ENCODE results near the gene CIAO2B.
"Not testable (repeated sequence)": the region's sequence is repeated elsewhere in the genome, so short reads cannot be mapped to it uniquely, and the experiment has no call there.

CIAO2B gene

GRCh38 chr16:66934138-66934838 lies at the start of gene CIAO2B:
TSS of gene CIAO2B (minus strand) at chr16:66934402. CDS start at chr16:66934364, 38 bp downstream.
- peak; percentile 90 to 92 for DNase-seq

DNA sequence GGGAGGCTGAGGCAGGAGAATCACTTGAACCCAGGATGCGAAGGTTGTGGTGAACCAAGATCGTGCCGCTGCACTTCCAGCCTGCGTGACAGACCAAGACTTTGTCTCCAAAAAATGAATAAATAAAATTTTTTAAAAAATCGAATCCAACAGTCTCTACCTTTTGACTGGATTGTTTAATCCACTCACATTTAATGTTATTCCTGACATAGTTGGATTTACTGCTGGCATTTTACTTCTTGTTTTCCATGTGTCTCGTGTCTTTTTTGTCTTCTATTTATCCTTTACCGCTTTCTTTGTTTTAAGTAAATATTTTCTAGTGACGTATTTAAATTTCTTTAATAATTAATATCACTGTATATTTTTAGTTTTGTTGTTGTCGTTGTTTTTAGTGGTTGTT lies 48.8 kb upstream of the CIAO2B start:
- DNase-seq: no peak

GRCh38 chr16:66979011-66979717 lies 45.0 kb upstream of the CIAO2B start:
- no peak for DNase-seq

DNA sequence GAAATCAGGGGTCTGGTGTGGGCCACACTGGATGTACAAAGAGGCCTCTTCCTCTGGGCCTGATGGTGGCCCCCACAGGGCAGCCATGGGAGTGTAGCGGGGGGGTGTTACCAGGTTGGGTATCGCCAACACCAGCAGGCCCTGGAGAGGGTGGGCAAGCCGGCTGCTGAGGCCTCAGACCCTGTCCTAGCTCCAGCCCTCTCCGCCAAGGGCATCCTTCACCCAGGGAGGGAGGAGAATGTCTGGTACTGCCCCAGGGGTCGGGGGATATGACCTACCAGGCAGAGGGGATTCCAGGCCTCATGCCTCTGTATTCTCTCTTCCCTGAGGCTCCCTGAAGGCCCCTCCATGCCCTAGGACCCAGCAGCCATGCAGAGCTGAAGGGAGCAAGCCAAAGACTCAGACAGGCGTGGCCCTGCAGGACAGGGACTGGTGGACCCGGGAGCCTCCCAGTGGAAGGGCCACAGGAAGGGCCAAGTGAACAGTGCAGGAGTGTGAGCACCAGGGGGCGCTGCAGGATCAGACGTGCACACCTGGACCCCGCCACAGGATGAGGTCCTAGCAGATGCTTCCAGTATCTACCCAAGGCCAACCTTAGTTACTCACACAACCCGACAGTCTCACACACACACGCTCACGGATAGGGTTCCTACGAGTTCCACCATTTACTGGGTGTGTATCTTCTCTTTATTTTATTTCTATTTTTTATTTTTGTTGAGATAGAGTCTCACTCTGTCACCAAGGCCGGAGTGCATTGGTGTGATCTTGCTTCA lies 43.3 kb upstream of the CIAO2B start:
- peak; percentile 97 for DNase-seq

GRCh38 chr16:66976746-66977145 lies 42.5 kb upstream of the CIAO2B start:
- no peak for DNase-seq

DNA sequence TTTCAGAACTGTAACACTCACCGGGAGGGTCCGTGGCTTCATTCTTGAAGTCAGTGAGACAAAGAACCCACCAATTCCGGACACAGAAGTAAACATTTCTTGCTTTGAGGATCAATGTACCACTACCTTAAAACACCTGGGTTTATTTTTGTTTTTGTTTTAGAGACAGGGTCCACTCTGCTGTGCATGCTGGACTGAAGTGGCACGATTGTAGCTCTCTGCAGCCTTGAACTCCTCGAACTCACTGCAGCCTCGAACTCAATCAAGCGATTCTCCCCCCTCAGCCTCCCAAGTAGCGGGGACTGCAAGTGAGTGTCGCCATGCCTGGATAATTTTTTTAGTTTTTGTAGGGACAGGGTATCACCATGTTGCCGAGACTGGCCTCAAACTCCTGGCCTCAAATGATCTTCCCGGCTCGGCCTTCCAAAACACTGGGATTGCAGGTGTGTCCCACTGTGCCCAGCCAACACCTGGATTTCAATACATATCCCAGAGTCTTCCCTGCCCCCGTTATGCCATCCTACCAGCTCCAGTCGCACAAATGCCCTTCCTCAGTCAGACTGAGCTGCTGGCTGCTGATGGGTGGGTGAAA lies 41.2 kb upstream of the CIAO2B start:
- DNase-seq: no peak

DNA sequence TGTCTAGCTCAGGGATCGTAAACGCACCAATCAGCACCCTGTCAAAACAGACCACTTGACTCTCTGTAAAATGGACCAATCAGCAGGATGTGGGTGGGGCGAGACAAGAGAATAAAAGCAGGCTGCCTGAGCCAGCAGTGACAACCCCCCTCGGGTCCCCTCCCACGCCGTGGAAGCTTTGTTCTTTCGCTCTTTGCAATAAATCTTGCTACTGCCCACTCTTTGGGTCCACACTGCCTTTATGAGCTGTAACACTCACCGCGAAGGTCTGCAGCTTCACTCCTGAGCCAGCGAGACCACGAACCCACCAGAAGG lies 40.7 kb upstream of the CIAO2B start:
- DNase-seq: peak; percentile 67 to 74

DNA sequence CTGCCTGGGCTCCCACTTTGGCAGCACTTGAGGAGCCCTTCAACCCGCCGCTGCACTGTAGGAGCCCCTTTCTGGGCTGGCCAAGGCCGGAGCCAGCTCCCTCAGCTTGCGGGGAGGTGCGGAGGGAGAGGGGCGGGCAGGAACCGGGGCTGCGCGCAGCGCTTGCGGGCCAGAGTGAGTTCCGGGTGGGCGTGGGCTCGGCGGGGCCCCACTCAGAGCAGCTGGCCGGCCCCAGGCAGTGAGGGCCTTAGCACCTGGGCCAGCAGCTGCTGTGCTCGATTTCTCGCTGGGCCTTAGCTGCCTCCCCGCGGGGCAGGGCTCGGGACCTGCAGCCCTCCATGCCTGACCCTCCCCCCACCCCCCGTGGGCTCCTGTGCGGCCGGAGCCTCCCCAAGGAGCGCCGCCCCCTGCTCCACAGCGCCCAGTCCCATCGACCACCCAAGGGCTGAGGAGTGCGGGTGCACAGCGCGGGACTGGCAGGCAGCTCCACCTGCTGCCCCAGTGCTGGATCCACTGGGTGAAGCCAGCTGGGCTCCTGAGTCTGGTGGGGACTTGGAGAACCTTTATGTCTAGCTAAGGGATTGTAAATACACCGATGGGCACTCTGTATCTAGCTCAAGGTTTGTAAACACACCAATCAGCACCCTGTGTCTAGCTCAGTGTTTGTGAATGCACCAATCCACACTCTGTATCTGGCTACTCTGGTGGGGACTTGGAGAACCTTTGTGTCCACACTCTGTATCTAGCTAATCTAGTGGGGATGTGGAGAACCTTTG lies 40.1 kb upstream of the CIAO2B start:
- not testable (repeated sequence) for DNase-seq

- DNase-seq: no peak
Measured at GRCh38 chr16:66973716-66974115, 39.5 kb upstream of the CIAO2B start.

DNA sequence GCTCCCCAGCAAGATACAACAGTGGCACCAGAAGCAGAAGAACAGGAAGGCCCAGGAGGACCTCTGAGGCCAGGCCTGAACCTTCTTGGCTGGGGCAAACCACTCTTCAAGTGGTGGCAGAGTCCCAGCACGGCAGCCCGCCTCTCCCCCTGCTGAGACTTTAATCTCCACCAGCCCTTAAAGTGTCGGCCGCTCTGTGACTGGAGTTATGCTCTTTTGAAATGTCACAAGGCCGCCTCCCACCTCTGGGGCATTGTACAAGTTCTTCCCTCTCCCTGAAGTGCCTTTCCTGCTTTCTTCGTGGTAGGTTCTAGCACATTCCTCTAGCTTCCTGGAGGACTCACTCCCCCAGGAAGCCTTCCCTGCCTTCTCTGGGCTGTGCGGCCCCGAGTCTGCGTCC lies 38.8 kb upstream of the CIAO2B start:
- no peak for DNase-seq

DNA sequence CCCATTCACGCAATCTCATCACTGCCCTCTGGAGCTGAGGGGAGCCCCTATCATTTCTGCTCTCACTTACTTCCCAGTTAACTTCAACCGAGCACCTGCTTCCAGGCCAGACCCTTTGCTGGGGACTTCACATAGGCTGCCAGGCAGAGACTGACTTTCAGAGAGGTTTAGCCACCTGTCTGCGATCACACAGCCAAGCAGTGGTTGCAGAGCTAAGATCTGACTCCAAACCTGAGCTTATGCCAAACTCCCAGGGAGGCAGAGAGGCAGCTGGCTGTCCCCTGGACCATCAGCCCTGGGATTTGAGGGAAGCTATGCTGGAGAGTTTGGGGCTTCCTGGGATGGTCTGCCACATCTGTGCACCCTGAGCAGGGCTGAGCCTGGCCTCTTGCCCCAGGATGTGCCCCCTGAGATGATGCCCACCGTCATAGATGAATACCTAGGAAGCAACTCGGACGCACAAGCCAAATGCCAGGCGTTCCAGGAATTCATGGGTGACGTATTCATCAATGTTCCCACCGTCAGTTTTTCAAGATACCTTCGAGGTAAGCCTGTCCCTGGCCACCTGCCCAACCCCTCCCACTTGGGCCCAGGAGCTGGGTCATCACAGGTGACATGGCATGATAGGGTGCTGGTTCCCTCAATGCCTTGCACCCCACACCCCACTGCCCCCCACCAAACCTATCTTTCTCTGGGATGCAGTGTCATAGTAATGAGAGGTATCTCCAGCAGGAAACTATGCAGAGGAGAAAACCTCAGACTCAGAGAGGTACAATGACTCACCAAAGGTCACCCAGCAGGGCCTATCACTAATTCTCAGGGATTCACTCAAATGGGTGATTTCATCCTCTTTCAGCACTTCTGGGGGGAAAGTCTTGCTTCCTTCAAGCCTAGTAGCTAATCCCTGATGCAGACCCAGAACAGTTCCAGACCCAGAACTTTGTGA lies 36.8 kb upstream of the CIAO2B start:
- no peak for DNase-seq

DNA sequence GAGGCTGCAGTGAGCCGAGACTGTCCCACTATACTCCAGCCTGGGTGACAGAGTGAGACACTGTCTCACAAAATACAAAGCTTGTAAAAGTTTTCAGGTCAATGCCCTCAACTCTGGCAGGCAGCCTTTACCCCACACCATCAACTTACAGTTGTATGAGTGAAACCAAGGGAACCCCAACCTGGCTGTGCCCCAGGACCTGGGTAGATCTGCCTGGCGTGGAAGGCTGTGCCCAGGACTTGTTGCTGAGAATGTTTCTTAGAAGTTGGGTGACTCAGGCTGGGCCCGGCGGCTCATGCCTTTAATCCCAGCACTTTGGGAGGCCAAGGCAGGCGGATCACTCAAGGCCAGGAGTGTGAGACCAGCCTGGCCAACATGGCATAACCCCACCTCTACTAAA lies 34.6 kb upstream of the CIAO2B start:
- no peak for DNase-seq

DNA sequence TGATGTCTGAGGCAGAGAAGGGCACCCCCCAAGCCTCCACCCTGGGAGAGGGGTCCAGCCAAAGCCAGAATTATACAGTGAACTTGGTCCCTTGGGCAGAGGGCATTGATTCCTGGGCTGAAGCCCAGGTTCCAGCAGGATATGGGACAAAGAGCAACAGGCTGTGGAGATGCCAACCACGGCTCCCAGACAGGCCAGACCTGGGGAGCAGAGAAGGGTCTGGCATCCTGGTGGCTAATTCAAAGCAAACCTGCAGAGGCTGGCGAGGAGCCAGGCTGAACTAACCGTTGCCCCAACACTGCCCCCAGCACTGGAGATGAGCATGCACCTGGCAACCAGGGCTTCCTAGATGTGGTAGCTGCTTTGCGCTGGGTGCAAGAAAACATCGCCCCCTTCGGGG lies 29.8 kb upstream of the CIAO2B start:
- DNase-seq: no peak

- DNase-seq: no peak
Measured at GRCh38 chr16:66961914-66962313, 27.7 kb upstream of the CIAO2B start.

- peak; percentile 75 to 81 for DNase-seq
Measured at GRCh38 chr16:66961065-66961744, 27.0 kb upstream of the CIAO2B start, which contains the start of gene CES3. TSS of gene CES3 (plus strand) at chr16:66961266. CDS start at chr16:66961308, 42 bp downstream.

- DNase-seq: no peak
Measured at GRCh38 chr16:66960270-66960669, 26.1 kb upstream of the CIAO2B start.

- no peak for DNase-seq
Measured at GRCh38 chr16:66959704-66960161, 25.5 kb upstream of the CIAO2B start.

DNA sequence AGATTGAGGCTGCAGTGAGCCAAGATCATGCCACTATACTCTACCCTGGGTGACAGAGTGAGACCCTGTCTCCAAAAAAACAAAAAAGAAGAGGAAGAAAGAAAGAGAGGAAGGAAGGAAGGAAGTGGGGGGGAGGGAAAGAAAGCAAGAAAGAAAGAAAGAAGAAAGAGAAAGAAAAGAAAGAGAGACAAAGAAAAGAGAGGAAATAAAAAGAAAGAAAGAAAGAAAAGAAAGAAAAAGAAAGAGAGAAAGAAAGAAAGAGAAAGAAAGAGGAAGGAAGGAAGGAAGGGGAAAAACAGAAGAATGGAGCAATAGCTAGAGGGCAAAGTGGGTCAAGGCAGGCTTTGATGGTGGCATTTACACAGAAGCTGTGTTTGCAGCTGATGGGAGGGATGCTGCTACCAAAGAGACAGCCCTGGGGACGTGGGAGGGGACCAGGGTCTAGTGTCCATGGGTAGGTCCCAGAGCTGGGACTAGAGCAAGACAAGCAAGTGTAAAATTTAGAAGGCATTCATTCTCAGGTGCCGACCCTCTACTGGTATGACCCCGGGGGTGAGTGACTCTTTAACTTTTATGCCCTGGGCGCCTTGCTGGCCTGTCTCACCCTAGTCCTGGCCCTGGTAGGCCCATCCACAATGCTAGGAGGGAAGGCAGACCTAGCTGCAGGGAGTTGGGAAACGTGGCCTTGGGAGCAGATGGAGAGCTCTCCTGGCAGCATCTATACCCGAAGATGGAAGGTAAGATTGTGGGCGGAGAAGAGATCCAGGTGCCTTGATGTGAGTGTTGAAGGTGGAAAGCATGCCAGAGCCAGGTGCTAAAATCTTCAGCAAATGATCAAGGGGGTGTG lies 24.9 kb upstream of the CIAO2B start:
- DNase-seq: no peak

GRCh38 chr16:66956154-66956457 lies 21.9 kb upstream of the CIAO2B start:
- DNase-seq: not testable (repeated sequence)

Data from activated CD4-positive, alpha-beta T cell treated with anti-CD3 and anti-CD28 coated beads, Interleukin-2, amount 50 U/mL, for 48 hours (primary cell).